Stimulated activated CD8-positive, alpha-beta memory T cell treated with anti-CD3 and anti-CD28 coated beads, Interleukin-15, amount 100 ng/mL, for 24 hours (primary cell): ENCODE measurements around the gene MTHFD1L.
A peak's percentile ranks its signal among the peaks of the same experiment; 100 is the strongest.
"Not testable (repeated sequence)": the region's sequence is repeated elsewhere in the genome, so short reads cannot be mapped to it uniquely, and the experiment has no call there.

ENCODE experiments used
- DNase-seq: peaks from one replicate; pipeline ENCODE4 v3.0.0-alpha.2; 2020; ENCODE audit warnings: low read depth

Gene MTHFD1L

GRCh38 chr6:150865406-150866146, at the start of gene MTHFD1L:
Gene MTHFD1L, plus strand, starts transcription at chr6:150865702. Its CDS starts 121 bp downstream, at chr6:150865823.
- DNase-seq, result peak; percentile 56

- not testable (repeated sequence) for DNase-seq
Measured at GRCh38 chr6:150816554-150816953, 48.9 kb upstream of the MTHFD1L start.

GRCh38 chr6:150822932-150823331, 42.6 kb upstream of the MTHFD1L start:
- no peak for DNase-seq

- no peak for DNase-seq
Measured at GRCh38 chr6:150826788-150827187, 38.7 kb upstream of the MTHFD1L start.

- DNase-seq, result not testable (repeated sequence)
Measured at GRCh38 chr6:150828107-150828506, 37.4 kb upstream of the MTHFD1L start.

- no peak for DNase-seq
Measured at GRCh38 chr6:150830439-150831165, 34.9 kb upstream of the MTHFD1L start.

GRCh38 chr6:150831577-150831976, 33.9 kb upstream of the MTHFD1L start:
- DNase-seq, result no peak

- no peak for DNase-seq
Measured at GRCh38 chr6:150835620-150836019, 29.9 kb upstream of the MTHFD1L start.

- no peak for DNase-seq
Measured at GRCh38 chr6:150840185-150840584, 25.3 kb upstream of the MTHFD1L start.

- DNase-seq, result no peak
Measured at GRCh38 chr6:150841189-150841588, 24.3 kb upstream of the MTHFD1L start.

- no peak for DNase-seq
Measured at GRCh38 chr6:150841697-150842096, 23.8 kb upstream of the MTHFD1L start.

GRCh38 chr6:150844371-150844770, 21.1 kb upstream of the MTHFD1L start:
- DNase-seq, result no peak

GRCh38 chr6:150846641-150847040, 18.9 kb upstream of the MTHFD1L start:
- DNase-seq, result no peak

GRCh38 chr6:150848400-150848799, 17.1 kb upstream of the MTHFD1L start:
- DNase-seq, result no peak

- DNase-seq, result not testable (repeated sequence)
Measured at GRCh38 chr6:150854392-150854791, 11.1 kb upstream of the MTHFD1L start.

GRCh38 chr6:150855171-150855570, 10.3 kb upstream of the MTHFD1L start:
- not testable (repeated sequence) for DNase-seq

GRCh38 chr6:150857062-150857944, 8.2 kb upstream of the MTHFD1L start:
- no peak for DNase-seq

GRCh38 chr6:150857945-150858308, 7.6 kb upstream of the MTHFD1L start:
- DNase-seq, result no peak

GRCh38 chr6:150861448-150862168, 3.9 kb upstream of the MTHFD1L start:
- DNase-seq, result not testable (repeated sequence)

- DNase-seq, result no peak
Measured at GRCh38 chr6:150863213-150863928, 2.1 kb upstream of the MTHFD1L start.

- no peak for DNase-seq
Measured at GRCh38 chr6:150865043-150865405, 478 bp upstream of the MTHFD1L start.
